Esophagus (tissue), 2 donors: ENCODE measurements around the gene KRT8. TPM values are rescaled to one million over a fixed set of nuclear protein-coding genes. Genes with fewer than 3 reads are reported as not detected.

Experiments used
- H3K27ac ChIP-seq, 2 donors: one replicate each; pipeline ENCODE4 v1.5.1; 2013; ENCODE audit warnings: low read depth in 2 of 2, mild to moderate bottlenecking in 2 of 2, inconsistent platforms in 1 of 2, low read length in 1 of 2, moderate library complexity in 1 of 2
- H3K27me3 ChIP-seq, 2 donors: one replicate each; pipeline ENCODE4 v1.6.1; 2013; ENCODE audit warnings: low read length in 2 of 2, control low read depth in 1 of 2, mild to moderate bottlenecking in 1 of 2; ENCODE audit not compliant: insufficient read depth in 2 of 2, control insufficient read depth in 1 of 2
- H3K36me3 ChIP-seq, 2 donors: one replicate each; pipeline ENCODE4 v1.6.1; 2013; ENCODE audit warnings: low read length in 1 of 2; ENCODE audit not compliant: control insufficient read depth in 2 of 2, insufficient read depth in 2 of 2
- H3K4me1 ChIP-seq, 2 donors: one replicate each; pipeline ENCODE4 v1.6.1; 2013; ENCODE audit warnings: low read length in 1 of 2; ENCODE audit not compliant: control insufficient read depth in 2 of 2, insufficient read depth in 2 of 2
- H3K4me3 ChIP-seq, 2 donors: one replicate each; pipeline ENCODE4 v1.5.1; 2013; ENCODE audit warnings: low read length in 2 of 2, mild to moderate bottlenecking in 2 of 2, low read depth in 1 of 2, moderate library complexity in 1 of 2
- H3K9me3 ChIP-seq, 2 donors: one replicate each; pipeline ENCODE4 v1.6.1; 2013; ENCODE audit warnings: mild to moderate bottlenecking in 2 of 2, low read depth in 1 of 2, low read length in 1 of 2, moderate library complexity in 1 of 2; ENCODE audit not compliant: control insufficient read depth in 2 of 2, insufficient read depth in 1 of 2
- WGBS, 2 donors: extraction: QIAGEN DNeasy Blood & Tissue Kit; methylation state at CpG; one replicate each; pipeline ENCODE4 v1.1.7; 2013; 5-methylcytosine and 5-hydroxymethylcytosine counted together
- polyA plus RNA-seq, 2 donors: library from polyadenylated mRNA; stranded (reverse); fragments of 200-250 nt; gene quantifications; one replicate each; pipeline ENCODE4 v1.2.3, GENCODE V29; 2013
- donor health status: healthy with polysubstance abuse.
- donor health status: Bipolar disorder and iron deficiency.

Gene KRT8
- polyA plus RNA-seq, 2 donors = 38.7 to 105 TPM

DNA sequence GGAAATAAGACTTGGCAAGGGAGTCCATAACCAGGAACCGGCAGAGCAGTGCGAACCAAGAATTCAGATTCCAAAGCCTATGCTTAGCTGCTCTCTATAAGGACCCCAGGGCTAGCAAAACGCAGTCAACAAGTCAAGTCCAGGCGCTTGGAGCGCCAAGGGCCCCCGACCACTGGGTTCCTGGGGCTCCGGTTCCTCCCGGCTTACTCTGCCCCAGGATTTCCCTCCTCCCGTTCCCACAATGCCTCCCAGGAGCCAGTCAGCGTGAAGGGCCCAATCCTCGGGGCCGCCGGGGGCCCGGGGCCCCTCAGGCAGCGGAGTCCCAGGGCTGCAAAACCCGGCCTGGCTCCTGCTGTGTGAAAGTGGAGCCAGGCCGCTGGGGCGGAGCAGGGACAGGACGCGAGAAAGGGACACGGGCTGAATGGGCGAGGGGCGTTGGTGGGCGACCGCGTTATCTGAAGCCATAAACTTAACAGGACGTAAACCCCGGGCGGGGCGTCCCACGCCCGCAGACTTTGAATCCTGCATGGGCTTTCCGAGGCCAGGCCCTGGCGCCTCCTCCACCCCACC, 1.5 kb downstream of the KRT8 start:
- WGBS, 2 donors = 4 to 6% methylated on average over 25 to 34 of the region's 34 CpGs
- Histone ChIP-seq H3K9me3 (no peaks in the 10 kb centered on the region), H3K4me1 (peaks cover 0 to 18% of the 10 kb centered on the region in 2 donors), H3K36me3 (no peaks in the 10 kb centered on the region), H3K4me3 (peak overlapping the region; percentile 27 to 49), H3K27ac (no peak overlapping the region), H3K27me3 (no peaks in the 10 kb centered on the region)

DNA sequence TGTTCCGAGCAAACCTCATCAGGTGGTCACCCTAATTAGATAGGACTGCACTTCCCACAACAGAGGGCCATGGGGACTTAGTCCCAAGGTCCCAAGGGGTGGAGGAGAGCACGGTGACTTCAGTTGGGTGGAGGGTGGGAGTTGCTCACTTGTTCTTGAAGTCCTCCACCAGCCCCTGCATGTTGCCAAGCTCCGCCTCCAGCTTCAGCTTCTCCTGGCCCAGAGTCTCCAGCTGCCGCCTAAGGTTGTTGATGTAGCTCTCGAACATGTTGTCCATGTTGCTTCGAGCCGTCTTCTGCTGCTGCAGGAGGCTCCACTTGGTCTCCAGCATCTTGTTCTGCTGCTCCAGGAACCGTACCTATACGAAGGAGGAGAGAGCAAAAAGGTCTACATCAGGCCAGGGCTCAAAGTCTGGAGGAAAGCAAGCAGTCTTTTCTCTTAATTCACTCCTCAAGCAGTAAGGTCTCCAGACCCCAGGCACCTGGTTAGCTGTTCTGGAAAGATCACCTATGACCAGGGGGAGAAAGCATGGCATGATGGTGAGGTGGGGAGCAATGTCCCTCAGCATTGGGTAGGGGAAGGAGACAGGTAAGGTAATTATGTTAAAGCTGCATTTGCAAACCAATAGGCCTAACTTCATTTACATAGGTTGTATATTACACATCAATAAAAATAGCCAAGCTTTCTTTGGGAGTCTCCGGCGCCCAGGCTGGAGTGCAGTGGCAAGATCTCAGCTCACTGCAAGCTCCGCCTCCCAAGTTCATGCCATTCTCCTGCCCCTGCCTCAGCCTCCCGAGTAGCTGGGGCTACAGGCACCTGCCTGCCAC, 2.9 kb downstream of the KRT8 start:
- Histone ChIP-seq H3K9me3 (no peaks in the 10 kb centered on the region), H3K4me1 (peaks cover 0 to 10% of the 10 kb centered on the region in 2 donors), H3K27ac (no peak overlapping the region), H3K27me3 (no peaks in the 10 kb centered on the region), H3K4me3 (no peak overlapping the region), H3K36me3 (no peaks in the 10 kb centered on the region)
- 62 to 82% methylated on average over 13 of the region's 13 CpGs for WGBS, 2 donors

DNA sequence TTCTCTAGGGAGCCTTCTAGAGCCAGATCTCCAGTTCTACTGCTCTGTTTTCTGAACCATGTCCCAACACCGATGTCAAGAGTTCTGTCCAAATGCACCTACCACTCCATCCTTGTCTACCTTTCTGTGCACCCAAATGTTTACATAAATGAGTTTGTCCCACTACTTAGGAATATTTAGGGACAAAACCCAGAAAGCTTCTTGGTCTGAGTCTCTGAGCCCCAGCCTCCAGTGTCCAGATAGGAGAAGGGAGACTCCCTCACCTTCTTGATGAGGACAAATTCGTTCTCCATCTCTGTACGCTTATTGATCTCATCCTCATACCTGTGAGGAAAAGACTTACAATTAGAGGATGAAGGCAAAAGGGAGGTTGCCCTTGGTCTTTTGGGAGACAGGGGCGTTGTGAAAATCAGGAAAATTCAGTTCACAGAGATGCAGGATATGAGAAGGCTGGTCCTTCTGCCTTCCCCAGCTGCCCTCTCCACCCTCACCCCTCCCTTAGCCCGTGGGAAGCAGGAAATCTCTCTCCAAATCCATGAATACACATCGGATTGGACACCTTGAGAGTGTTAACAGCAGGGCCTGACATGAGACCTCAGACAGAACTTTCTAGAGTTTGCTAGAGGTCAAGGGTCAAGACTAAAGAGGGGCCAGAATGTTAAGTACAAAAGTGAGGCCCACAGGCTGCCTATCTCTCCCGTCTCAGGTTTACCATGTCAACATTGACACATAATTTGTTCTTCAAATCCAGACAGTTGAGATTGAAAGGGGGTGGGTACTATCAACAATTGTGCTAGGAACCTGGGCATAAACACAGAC, 3.8 kb downstream of the KRT8 start:
- WGBS, 2 donors = 68 to 69% methylated on average over 7 of the region's 7 CpGs
- no peaks in the 10 kb centered on the region for H3K36me3 ChIP-seq
- H3K27ac ChIP-seq = no peak overlapping the region
- no peaks in the 10 kb centered on the region for H3K9me3 ChIP-seq
- H3K4me3 ChIP-seq = no peak overlapping the region
- peaks cover 0 to 2% of the 10 kb centered on the region in 2 donors for H3K4me1 ChIP-seq
- no peaks in the 10 kb centered on the region for H3K27me3 ChIP-seq

DNA sequence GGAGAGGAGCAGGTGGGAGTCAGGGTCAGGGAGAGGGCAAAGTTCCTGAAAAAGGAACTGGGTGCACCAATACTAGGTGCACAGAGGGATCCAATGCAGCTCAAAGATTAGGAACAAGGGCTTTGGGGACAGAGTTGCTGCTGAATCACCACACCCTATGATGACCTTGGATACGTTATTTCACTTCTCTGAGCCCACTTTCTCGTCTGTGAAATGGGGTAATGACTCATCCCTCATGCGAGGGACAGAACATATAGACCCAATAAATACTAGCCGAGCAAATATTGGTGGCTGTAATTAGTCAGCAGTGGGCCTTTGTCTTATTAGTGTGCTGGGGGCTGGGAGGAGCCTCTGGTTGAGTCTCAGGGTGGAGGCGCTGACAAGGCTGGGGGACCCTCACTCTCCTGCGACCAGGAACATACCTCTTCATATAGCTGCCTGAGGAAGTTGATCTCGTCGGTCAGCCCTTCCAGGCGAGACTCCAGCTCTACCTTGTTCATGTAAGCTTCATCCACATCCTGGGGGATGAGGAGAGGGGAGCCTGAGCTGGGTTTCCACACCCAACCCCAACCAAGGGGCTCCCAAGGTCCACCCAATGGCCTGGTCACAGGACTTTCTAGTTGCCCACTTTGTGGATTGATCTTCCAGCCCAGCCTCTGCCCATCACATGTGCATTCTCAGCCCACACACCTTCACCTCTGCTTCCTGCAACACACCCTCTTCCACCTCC, 4.5 kb downstream of the KRT8 start:
- no peaks in the 10 kb centered on the region for H3K27me3 ChIP-seq
- no peaks in the 10 kb centered on the region for H3K4me1 ChIP-seq
- H3K9me3 ChIP-seq = no peaks in the 10 kb centered on the region
- WGBS, 2 donors = 69 to 83% methylated on average over 9 of the region's 9 CpGs
- no peaks in the 10 kb centered on the region for H3K36me3 ChIP-seq
- H3K27ac ChIP-seq = no peak overlapping the region
- no peak overlapping the region for H3K4me3 ChIP-seq

DNA sequence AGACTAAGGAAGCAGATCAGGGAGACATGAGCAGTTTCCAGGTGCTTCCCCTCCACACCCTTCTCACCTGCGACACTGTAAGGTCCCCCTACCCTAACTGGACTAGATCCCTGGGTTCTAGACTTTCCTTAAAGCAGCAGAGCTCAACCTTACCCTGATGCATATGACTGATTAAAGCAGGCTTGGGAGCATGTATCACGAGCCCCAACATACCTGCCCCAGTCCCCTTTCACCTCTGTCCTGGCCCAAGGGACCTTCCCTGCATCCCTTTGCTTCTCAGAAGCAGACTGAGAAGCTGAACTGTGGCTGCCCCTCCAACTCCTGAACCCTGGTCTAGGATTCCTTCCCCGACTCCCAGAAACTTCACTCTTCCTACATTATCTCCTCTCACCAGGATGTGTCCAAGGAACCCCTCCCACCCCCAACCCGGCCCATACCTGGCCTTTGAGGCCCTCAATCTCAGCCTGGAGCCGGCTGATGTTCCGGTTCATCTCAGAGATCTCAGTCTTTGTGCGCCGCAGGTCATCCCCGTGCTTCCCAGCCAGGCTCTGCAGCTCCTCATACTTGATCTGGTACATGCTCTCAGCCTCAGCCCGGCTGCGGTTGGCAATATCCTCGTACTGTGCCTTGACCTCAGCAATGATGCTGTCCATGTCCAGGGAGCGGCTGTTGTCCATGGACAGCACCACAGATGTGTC, 5.4 kb downstream of the KRT8 start:
- Histone ChIP-seq H3K27me3 (no peaks in the 10 kb centered on the region), H3K4me1 (no peaks in the 10 kb centered on the region), H3K9me3 (no peaks in the 10 kb centered on the region), H3K36me3 (no peaks in the 10 kb centered on the region), H3K4me3 (no peak overlapping the region), H3K27ac (no peak overlapping the region)
- WGBS, 2 donors = 85 to 93% methylated on average over 13 of the region's 13 CpGs

DNA sequence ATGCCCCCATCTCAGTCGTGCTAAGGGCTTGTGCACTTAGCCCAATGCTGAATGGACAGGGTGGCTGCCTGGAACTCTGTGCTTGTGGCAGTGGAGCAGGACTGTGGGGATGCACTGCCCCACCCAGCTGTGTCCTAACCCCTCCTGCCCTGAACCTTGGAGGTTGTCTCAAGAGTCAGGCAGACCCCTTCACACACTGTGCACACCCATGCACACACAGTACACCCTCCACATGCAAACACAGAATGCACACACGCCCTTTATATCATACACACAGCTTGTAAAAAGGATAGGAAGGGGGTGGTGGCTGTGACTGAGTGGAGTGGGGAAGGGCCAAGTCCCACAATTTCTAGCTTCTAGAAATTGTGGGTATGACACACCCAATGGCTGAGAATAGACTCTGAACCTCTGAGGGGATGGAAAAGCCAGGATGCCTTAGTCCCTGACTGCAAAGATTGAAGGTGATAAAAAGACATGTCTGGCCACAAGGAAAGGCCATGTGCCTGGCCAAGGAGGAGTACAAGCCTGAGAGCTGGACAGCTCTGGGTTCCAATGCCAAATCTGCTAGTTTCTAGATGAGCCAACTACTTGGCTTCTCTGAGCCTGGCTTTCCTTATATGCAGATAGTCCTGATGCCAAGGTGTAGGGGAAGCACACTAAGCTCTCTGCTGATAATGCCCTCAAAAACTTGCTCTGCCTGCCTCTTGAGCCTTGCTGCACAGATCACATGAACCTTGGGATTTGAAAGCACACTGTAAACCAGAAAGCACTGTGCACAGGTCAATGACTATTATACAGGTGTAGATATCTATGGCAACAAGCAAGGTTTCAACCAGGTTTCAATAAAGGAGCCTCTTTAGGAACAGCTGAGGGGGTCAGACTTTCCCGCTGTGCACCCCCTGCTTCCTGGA, 8.4 kb downstream of the KRT8 start:
- H3K9me3 ChIP-seq = no peaks in the 10 kb centered on the region
- H3K4me1 ChIP-seq = no peaks in the 10 kb centered on the region
- no peak overlapping the region for H3K27ac ChIP-seq
- WGBS, 2 donors = 55 to 62% methylated on average over 3 of the region's 3 CpGs
- H3K36me3 ChIP-seq = no peaks in the 10 kb centered on the region
- no peak overlapping the region for H3K4me3 ChIP-seq
- no peaks in the 10 kb centered on the region for H3K27me3 ChIP-seq

DNA sequence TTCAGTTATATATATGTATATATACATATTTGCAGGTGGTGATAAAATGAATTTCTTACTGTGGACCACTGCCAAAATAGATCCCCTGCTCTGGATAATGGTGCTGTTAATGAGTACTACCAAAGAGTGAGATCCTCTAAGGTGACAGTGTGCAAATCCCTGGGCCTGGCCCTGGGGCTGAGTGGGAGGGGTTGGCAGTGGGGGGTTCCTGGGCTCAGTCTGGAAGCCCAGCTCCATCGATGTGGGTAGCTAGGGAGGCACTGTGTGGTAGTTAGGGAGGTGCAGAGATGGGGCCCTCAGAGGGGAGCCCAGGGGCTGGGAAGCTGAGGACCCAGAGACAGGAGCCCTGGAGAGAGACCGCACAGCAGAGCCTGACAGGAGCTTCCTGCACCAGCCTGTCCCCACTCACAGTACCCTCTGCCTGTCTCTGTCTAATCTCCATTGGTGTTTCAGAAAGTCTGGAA, 9.1 kb downstream of the KRT8 start:
- Histone ChIP-seq H3K27me3 (no peaks in the 10 kb centered on the region), H3K4me1 (no peaks in the 10 kb centered on the region), H3K4me3 (no peak overlapping the region), H3K27ac (no peak overlapping the region), H3K9me3 (no peaks in the 10 kb centered on the region), H3K36me3 (no peaks in the 10 kb centered on the region)
- WGBS, 2 donors = 47 to 61% methylated on average over 2 of the region's 2 CpGs

DNA sequence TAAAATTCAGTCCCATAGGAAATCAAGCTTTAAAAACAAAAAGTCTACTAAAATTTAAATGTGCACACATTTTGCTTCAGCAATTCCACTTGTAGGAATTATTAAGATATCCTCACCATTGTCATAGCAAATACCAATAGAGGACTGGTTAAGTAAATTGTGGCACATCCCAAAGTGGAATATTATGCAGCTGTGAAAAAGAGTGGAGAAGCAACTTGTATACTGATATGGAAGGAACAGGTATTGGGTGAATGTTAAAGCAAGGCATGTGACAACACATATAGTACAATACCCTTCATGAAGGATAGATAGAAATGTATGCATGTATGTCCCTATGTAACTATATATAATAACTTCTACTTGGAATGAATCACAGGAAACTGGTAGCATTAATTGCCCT, 11.9 kb downstream of the KRT8 start:
- H3K4me1 ChIP-seq = no peaks in the 10 kb centered on the region

More for the DNA sequence above, 11.9 kb downstream of the KRT8 start:
- Histone ChIP-seq H3K36me3 (no peaks in the 10 kb centered on the region), H3K9me3 (no peaks in the 10 kb centered on the region), H3K27ac (no peak overlapping the region), H3K4me3 (no peak overlapping the region), H3K27me3 (no peaks in the 10 kb centered on the region)
